ENCODE results near the gene RIPPLY3. TPM values are rescaled to one million over a fixed set of nuclear protein-coding genes. Genes with fewer than 3 reads are reported as not detected.

RIPPLY3 gene
- total and polyA plus RNA-seq, 2 donors (not counting 3 experiments of a cell fraction or from before 2014, with no cell fraction given), result 0.03 TPM; not detected in 1

DNA sequence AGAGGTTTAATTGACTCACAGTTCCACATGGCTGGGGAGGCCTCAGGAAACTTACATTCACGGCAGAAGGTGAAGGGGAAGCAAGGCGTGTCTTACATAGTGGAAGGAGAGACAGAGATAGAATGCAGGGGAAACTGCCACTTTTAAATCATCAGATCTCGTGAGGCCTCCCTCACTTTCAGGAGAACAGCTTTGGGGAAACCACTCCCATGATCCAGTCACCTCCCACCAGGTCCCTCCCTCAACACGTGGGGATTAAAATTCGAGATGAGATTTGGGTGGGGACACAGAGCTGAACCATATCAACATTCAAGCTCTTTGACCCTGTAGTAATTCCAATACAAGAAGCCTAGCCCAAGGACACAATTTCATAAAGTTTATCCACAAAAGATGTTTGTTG lies 52.7 kb downstream of the RIPPLY3 start:
- Histone ChIP-seq H3K9ac (replicated peaks; ENCODE audit: extremely low read depth, insufficient read depth, low read length) (no peak overlapping the region), H4K20me1 (replicated peaks; ENCODE audit: control insufficient read depth, extremely low read depth, insufficient read depth, low read length) (no peaks in the 10 kb centered on the region), H3K79me2 (ENCODE audit: control insufficient read depth, insufficient read depth, low read length) (no peaks in the 10 kb centered on the region), H3K4me3 (replicated peaks in 1 of 3; ENCODE audit: insufficient read depth in 1 of 3, low read depth in 1 of 3, low read length in 3 of 3) (no peak overlapping the region), H3K36me3 (ENCODE audit: control insufficient read depth in 2 of 2, extremely low read depth in 1 of 2, insufficient read depth in 2 of 2, low read length in 2 of 2) (no peaks in the 10 kb centered on the region), H2AFZ (ENCODE audit: low read depth, low read length) (no peak overlapping the region), H3K27ac (ENCODE audit: insufficient read depth, low read depth, low read length) (no peak overlapping the region), H3K9me3 (replicated peaks; ENCODE audit: control insufficient read depth, insufficient read depth, low read length) (no peaks in the 10 kb centered on the region), H3K4me2 (ENCODE audit: insufficient read depth, low read length) (no peak overlapping the region), H3K4me1 (ENCODE audit: control insufficient read depth, extremely low read depth, insufficient read depth, low read length) (peaks cover 4% of the 10 kb centered on the region), H3K27me3 (ENCODE audit: control insufficient read depth in 2 of 2, insufficient read depth in 2 of 2, low read length in 2 of 2) (peaks cover 0 to 8% of the 10 kb centered on the region in 2 experiments), H3K9me1 (replicated peaks; ENCODE audit: control insufficient read depth, extremely low read depth, insufficient read depth, low read length) (no peaks in the 10 kb centered on the region)
- no peak for DNase-seq (ENCODE audit: low read depth, low spot score)
- dilution Hi-C loops (cut with MboI; ENCODE audit: extremely low pct_ligation_motif_present, low sequenced_read_pairs) (no loop called here), intact Hi-C loops (cut with micrococcal nuclease) (no loop called here)
- TF ChIP-seq POLR2A (IDR thresholded peaks at IDR 0.05; ENCODE audit: low read depth, low read length) (no peak), GATA2 (IDR thresholded peaks at IDR 0.05; ENCODE audit: insufficient read depth, insufficient read length, low read depth, low read length) (no peak), MYC (IDR thresholded peaks at IDR 0.05; ENCODE audit: low read depth, low read length) (no peak), JUN (IDR thresholded peaks at IDR 0.05; ENCODE audit: borderline replicate concordance, insufficient read depth, insufficient read length, low read depth) (no peak), EZH2 (IDR thresholded peaks at IDR 0.05; ENCODE audit: borderline replicate concordance, low read depth, low read length, severe bottlenecking) (no peak), POLR2AphosphoS5 (IDR thresholded peaks at IDR 0.05; ENCODE audit: insufficient read depth, low read depth, low read length) (no peak), FOS (IDR thresholded peaks at IDR 0.05; ENCODE audit: borderline replicate concordance, insufficient read depth, low read length) (no peak)
- TF ChIP-seq, protein P1, sequence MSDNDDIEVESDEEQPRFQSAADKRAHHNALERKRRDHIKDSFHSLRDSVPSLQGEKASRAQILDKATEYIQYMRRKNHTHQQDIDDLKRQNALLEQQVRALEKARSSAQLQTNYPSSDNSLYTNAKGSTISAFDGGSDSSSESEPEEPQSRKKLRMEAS (IDR thresholded peaks at IDR 0.05; ENCODE audit: insufficient read depth, insufficient read length), result no peak
- TF ChIP-seq, protein P2, sequence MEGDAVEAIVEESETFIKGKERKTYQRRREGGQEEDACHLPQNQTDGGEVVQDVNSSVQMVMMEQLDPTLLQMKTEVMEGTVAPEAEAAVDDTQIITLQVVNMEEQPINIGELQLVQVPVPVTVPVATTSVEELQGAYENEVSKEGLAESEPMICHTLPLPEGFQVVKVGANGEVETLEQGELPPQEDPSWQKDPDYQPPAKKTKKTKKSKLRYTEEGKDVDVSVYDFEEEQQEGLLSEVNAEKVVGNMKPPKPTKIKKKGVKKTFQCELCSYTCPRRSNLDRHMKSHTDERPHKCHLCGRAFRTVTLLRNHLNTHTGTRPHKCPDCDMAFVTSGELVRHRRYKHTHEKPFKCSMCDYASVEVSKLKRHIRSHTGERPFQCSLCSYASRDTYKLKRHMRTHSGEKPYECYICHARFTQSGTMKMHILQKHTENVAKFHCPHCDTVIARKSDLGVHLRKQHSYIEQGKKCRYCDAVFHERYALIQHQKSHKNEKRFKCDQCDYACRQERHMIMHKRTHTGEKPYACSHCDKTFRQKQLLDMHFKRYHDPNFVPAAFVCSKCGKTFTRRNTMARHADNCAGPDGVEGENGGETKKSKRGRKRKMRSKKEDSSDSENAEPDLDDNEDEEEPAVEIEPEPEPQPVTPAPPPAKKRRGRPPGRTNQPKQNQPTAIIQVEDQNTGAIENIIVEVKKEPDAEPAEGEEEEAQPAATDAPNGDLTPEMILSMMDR (IDR thresholded peaks at IDR 0.05; ENCODE audit: extremely low read depth in 1 of 2, insufficient read depth in 1 of 2, low read depth in 1 of 2, low read length in 2 of 2), result no peak
- ChIA-PET POLR2A (no interaction called here), CTCF (interaction anchor here (1.7 kb wide), 1 partner anchor 82 kb away, joined by 5 read pairs; no protein-coding TSS in a partner anchor)
- BruUV-seq (replicated peaks), result no TSS peak
- no peak for FAIRE-seq
